Liver (tissue), 9 donors: ENCODE measurements around the gene NECAB2. TPM values are rescaled to one million over a fixed set of nuclear protein-coding genes. Genes with fewer than 3 reads are reported as not detected.

Experiments used
- DNase-seq: peaks from one replicate; pipeline ENCODE4 v3.0.0-alpha.2; 2017; ENCODE audit warnings: low spot score
- H3K27ac ChIP-seq, 2 donors: one replicate each; pipeline ENCODE4 v1.7.0; 2013; ENCODE audit warnings: inconsistent platforms in 2 of 2, low read length in 2 of 2, control low read depth in 1 of 2, low read depth in 1 of 2, mild to moderate bottlenecking in 1 of 2
- H3K27me3 ChIP-seq, 4 donors: one replicate each; pipeline versions ENCODE4 v1.6.1 to v1.7.0; 2013; ENCODE audit warnings: low read length in 3 of 4, inconsistent platforms in 1 of 4, mild to moderate bottlenecking in 1 of 4, moderate library complexity in 1 of 4; ENCODE audit not compliant: control insufficient read depth in 4 of 4, insufficient read depth in 4 of 4
- H3K36me3 ChIP-seq, 4 donors: one replicate each; pipeline versions ENCODE4 v1.6.1 to v1.7.0; 2013; ENCODE audit warnings: low read length in 3 of 4, mild to moderate bottlenecking in 3 of 4, low read depth in 1 of 4, moderate library complexity in 1 of 4; ENCODE audit not compliant: control insufficient read depth in 4 of 4, insufficient read depth in 3 of 4
- H3K4me1 ChIP-seq, 4 donors: one replicate each; pipeline versions ENCODE4 v1.6.1 to v1.7.0; 2013; ENCODE audit warnings: low read length in 3 of 4, mild to moderate bottlenecking in 3 of 4, moderate library complexity in 1 of 4; ENCODE audit not compliant: control insufficient read depth in 4 of 4, insufficient read depth in 4 of 4
- H3K4me3 ChIP-seq, 3 donors: one replicate each; pipeline versions ENCODE4 v1.6.1 to v1.7.0; 2013; ENCODE audit warnings: low read length in 3 of 3, control low read depth in 1 of 3, low read depth in 1 of 3, mild to moderate bottlenecking in 1 of 3
- H3K9ac ChIP-seq, 2 donors: one replicate each; pipeline ENCODE4 v1.7.0; 2013; ENCODE audit warnings: low read length in 2 of 2, mild to moderate bottlenecking in 2 of 2, moderate library complexity in 2 of 2, control low read depth in 1 of 2, low read depth in 1 of 2
- H3K9me3 ChIP-seq, 4 donors: one replicate each; pipeline versions ENCODE4 v1.6.1 to v1.7.0; 2013; ENCODE audit warnings: low read length in 3 of 4; ENCODE audit not compliant: control insufficient read depth in 4 of 4
- EGR1 ChIP-seq, 2 donors: IDR thresholded peaks; 2 replicates each; pipeline ENCODE4 v1.6.1; 2016 to 2018; ENCODE audit warnings: antibody characterized with exemption in 2 of 2, low read depth in 2 of 2
- FOXA1 ChIP-seq: IDR thresholded peaks from 2 replicates; pipeline ENCODE4 v1.6.1; 2016; ENCODE audit warnings: antibody characterized with exemption
- FOXA2 ChIP-seq: IDR thresholded peaks from 2 replicates; pipeline ENCODE4 v1.6.1; 2016; ENCODE audit warnings: antibody characterized with exemption
- GABPA ChIP-seq, 2 donors: IDR thresholded peaks in 1 of 2; conservative IDR thresholded peaks in 1 of 2; 2 replicates each; pipeline ENCODE4 v1.6.1; 2016; ENCODE audit warnings: antibody characterized with exemption in 2 of 2, mild to moderate bottlenecking in 1 of 2, moderate library complexity in 1 of 2
- HNF4A ChIP-seq, 2 donors: conservative IDR thresholded peaks; 2 replicates each; pipeline ENCODE4 v1.6.1; 2016; ENCODE audit warnings: antibody characterized with exemption in 2 of 2, mild to moderate bottlenecking in 2 of 2
- HNF4G ChIP-seq: IDR thresholded peaks from 2 replicates; pipeline ENCODE4 v1.6.1; 2016; ENCODE audit warnings: antibody characterized with exemption
- JUND ChIP-seq, 2 donors: IDR thresholded peaks; 2 replicates each; pipeline ENCODE4 v1.6.1; 2016; ENCODE audit warnings: antibody characterized with exemption in 2 of 2
- NR2F2 ChIP-seq: IDR thresholded peaks from 2 replicates; pipeline ENCODE4 v1.6.1; 2016; ENCODE audit warnings: antibody characterized with exemption
- RAD21 ChIP-seq, 2 donors: IDR thresholded peaks; 2 replicates each; pipeline ENCODE4 v1.6.1; 2016; ENCODE audit warnings: antibody characterized with exemption in 2 of 2, mild to moderate bottlenecking in 2 of 2
- RXRA ChIP-seq, 2 donors: IDR thresholded peaks; 2 replicates each; pipeline ENCODE4 v1.6.1; 2017 to 2018; ENCODE audit warnings: antibody characterized with exemption in 2 of 2, mild to moderate bottlenecking in 1 of 2
- SP1 ChIP-seq: IDR thresholded peaks from 2 replicates; pipeline ENCODE4 v1.6.1; 2018; ENCODE audit warnings: antibody characterized with exemption, mild to moderate bottlenecking
- TAF1 ChIP-seq: conservative IDR thresholded peaks from 2 replicates; pipeline ENCODE4 v1.6.1; 2016; ENCODE audit warnings: antibody characterized with exemption, mild to moderate bottlenecking
- YY1 ChIP-seq: IDR thresholded peaks from 2 replicates; pipeline ENCODE4 v1.6.1; 2016; ENCODE audit warnings: antibody characterized with exemption, mild to moderate bottlenecking
- WGBS: extraction: QIAGEN DNeasy Blood & Tissue Kit; methylation state at CpG from one replicate; pipeline ENCODE4 v1.1.7; 2013; 5-methylcytosine and 5-hydroxymethylcytosine counted together
- polyA plus RNA-seq, 2 donors: library from polyadenylated mRNA; stranded (reverse) in 1 of 2; unstranded in 1 of 2; fragments of 200-250 nt in 1 of 2; fragments of >200 nt in 1 of 2; fragmentation: Nextera tagmentation in 1 of 2; extraction: Ambion mirVana in 1 of 2; gene quantifications; one replicate each; pipeline versions ENCODE4 v1.2.1 to v1.2.3, GENCODE V29; 2013 to 2015
- total RNA-seq, 2 donors: library from RNA; depleted of rRNA; stranded (reverse); fragments of >200 nt; gene quantifications; one replicate each; pipeline ENCODE4 v1.2.3, GENCODE V29; 2014
- TF ChIP-seq, protein P1 (sequence below): IDR thresholded peaks from 2 replicates; pipeline ENCODE4 v1.6.1; 2016; ENCODE audit warnings: antibody characterized with exemption
- TF ChIP-seq, protein P2 (sequence below): IDR thresholded peaks from 2 replicates; pipeline ENCODE4 v1.6.1; 2016; ENCODE audit warnings: antibody characterized with exemption
- TF ChIP-seq, protein P3 (sequence below): fragments of 150-350 bp; IDR thresholded peaks from 2 replicates; pipeline ENCODE4 v1.5.1; 2017; ENCODE audit warnings: improper control_type of control experiment, low read depth, low read length; ENCODE audit not compliant: missing input control
- TF ChIP-seq, protein P4 (sequence below): IDR thresholded peaks from 2 replicates; pipeline ENCODE4 v1.6.1; 2016; ENCODE audit warnings: antibody characterized with exemption
- TF ChIP-seq, protein P5 (sequence below): IDR thresholded peaks from 2 replicates; pipeline ENCODE4 v1.6.1; 2016; ENCODE audit warnings: antibody characterized with exemption, mild to moderate bottlenecking
- donor health status: healthy.
- donor health status: healthy.
- donor health status: healthy.
- donor health status: healthy.
- donor health status: healthy.

The NECAB2 gene
- total and polyA plus RNA-seq, 4 donors = 2.7 to 3.8 (median 2.9) TPM; not detected in 1

DNA sequence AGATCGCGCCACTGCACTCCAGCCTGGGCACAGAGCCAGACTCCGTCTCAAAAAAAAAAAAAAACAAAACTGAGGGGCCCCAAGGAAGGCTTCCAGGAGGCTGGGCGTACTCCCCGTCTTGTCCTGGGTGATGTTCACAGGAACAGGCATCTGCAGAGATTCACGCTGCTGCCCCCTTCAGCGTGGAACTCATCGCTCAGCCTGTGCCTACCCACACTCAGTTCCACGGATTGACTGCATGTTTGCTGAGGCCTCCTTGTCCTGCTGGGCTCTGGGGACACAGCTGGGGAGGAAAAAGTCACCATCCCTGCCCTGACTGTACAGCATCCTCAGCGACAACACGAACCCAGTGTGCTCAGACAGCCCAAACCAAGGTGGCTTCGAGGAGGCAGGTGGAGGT is 27.9 kb upstream of the NECAB2 start:
- Histone ChIP-seq H3K36me3 (peaks cover 0 to 5% (median 0%) of the 10 kb centered on the region in 4 donors), H3K27ac (no peak overlapping the region), H3K4me3 (no peak overlapping the region), H3K27me3 (no peaks in the 10 kb centered on the region), H3K9ac (no peak overlapping the region), H3K9me3 (no peaks in the 10 kb centered on the region), H3K4me1 (peaks cover 15 to 45% (median 39%) of the 10 kb centered on the region in 4 donors)
- WGBS = 64% methylated on average over 12 of the region's 12 CpGs
- no peak for DNase-seq
- TF ChIP-seq NR2F2 = no peak
- TF ChIP-seq HNF4A (conservative IDR thresholded peaks at IDR 0.05) = no peak
- TF ChIP-seq HNF4G = no peak
- TF ChIP-seq, protein P1, sequence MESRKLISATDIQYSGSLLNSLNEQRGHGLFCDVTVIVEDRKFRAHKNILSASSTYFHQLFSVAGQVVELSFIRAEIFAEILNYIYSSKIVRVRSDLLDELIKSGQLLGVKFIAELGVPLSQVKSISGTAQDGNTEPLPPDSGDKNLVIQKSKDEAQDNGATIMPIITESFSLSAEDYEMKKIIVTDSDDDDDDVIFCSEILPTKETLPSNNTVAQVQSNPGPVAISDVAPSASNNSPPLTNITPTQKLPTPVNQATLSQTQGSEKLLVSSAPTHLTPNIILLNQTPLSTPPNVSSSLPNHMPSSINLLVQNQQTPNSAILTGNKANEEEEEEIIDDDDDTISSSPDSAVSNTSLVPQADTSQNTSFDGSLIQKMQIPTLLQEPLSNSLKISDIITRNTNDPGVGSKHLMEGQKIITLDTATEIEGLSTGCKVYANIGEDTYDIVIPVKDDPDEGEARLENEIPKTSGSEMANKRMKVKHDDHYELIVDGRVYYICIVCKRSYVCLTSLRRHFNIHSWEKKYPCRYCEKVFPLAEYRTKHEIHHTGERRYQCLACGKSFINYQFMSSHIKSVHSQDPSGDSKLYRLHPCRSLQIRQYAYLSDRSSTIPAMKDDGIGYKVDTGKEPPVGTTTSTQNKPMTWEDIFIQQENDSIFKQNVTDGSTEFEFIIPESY = no peak
- no peak for TF ChIP-seq JUND (IDR thresholded peaks at IDR 0.05)
- no peak for TF ChIP-seq TAF1
- TF ChIP-seq EGR1 (IDR thresholded peaks at IDR 0.05; ENCODE audit: low read depth in 2 of 2) = no peak
- TF ChIP-seq FOXA1 = no peak
- TF ChIP-seq RXRA (IDR thresholded peaks at IDR 0.05) = no peak
- TF ChIP-seq, protein P2, sequence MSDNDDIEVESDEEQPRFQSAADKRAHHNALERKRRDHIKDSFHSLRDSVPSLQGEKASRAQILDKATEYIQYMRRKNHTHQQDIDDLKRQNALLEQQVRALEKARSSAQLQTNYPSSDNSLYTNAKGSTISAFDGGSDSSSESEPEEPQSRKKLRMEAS = no peak
- TF ChIP-seq GABPA (IDR thresholded peaks at IDR 0.05 in 1 of 2, conservative IDR thresholded peaks at IDR 0.05 in 1 of 2) = no peak
- no peak for TF ChIP-seq FOXA2
- TF ChIP-seq, protein P3, sequence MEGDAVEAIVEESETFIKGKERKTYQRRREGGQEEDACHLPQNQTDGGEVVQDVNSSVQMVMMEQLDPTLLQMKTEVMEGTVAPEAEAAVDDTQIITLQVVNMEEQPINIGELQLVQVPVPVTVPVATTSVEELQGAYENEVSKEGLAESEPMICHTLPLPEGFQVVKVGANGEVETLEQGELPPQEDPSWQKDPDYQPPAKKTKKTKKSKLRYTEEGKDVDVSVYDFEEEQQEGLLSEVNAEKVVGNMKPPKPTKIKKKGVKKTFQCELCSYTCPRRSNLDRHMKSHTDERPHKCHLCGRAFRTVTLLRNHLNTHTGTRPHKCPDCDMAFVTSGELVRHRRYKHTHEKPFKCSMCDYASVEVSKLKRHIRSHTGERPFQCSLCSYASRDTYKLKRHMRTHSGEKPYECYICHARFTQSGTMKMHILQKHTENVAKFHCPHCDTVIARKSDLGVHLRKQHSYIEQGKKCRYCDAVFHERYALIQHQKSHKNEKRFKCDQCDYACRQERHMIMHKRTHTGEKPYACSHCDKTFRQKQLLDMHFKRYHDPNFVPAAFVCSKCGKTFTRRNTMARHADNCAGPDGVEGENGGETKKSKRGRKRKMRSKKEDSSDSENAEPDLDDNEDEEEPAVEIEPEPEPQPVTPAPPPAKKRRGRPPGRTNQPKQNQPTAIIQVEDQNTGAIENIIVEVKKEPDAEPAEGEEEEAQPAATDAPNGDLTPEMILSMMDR = no peak
- TF ChIP-seq, protein P4, sequence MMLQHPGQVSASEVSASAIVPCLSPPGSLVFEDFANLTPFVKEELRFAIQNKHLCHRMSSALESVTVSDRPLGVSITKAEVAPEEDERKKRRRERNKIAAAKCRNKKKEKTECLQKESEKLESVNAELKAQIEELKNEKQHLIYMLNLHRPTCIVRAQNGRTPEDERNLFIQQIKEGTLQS = no peak
- no peak for TF ChIP-seq YY1
- TF ChIP-seq SP1 = no peak
- no peak for TF ChIP-seq RAD21 (IDR thresholded peaks at IDR 0.05)
- TF ChIP-seq, protein P5, sequence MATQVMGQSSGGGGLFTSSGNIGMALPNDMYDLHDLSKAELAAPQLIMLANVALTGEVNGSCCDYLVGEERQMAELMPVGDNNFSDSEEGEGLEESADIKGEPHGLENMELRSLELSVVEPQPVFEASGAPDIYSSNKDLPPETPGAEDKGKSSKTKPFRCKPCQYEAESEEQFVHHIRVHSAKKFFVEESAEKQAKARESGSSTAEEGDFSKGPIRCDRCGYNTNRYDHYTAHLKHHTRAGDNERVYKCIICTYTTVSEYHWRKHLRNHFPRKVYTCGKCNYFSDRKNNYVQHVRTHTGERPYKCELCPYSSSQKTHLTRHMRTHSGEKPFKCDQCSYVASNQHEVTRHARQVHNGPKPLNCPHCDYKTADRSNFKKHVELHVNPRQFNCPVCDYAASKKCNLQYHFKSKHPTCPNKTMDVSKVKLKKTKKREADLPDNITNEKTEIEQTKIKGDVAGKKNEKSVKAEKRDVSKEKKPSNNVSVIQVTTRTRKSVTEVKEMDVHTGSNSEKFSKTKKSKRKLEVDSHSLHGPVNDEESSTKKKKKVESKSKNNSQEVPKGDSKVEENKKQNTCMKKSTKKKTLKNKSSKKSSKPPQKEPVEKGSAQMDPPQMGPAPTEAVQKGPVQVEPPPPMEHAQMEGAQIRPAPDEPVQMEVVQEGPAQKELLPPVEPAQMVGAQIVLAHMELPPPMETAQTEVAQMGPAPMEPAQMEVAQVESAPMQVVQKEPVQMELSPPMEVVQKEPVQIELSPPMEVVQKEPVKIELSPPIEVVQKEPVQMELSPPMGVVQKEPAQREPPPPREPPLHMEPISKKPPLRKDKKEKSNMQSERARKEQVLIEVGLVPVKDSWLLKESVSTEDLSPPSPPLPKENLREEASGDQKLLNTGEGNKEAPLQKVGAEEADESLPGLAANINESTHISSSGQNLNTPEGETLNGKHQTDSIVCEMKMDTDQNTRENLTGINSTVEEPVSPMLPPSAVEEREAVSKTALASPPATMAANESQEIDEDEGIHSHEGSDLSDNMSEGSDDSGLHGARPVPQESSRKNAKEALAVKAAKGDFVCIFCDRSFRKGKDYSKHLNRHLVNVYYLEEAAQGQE = no peak
